ENCODE data around the gene HOXA1.

Gene HOXA1

GRCh38 chr7:27132214-27132613 is 36.4 kb upstream of the HOXA1 start:
- ChIA-PET CTCF (interaction anchor here (0.7 to 1.8 kb wide), 4 partner anchors 10 to 33 kb away, joined by 3 to 8 read pairs (median 4); partner anchors contain the start of gene HOXA5), POLR2A (ENCODE audit: low non-redundant PET) (no interaction called here)

GRCh38 chr7:27131390-27131819 is 35.6 kb upstream of the HOXA1 start:
- CTCF ChIA-PET = interaction anchor here (0.5 to 1.8 kb wide), 10 partner anchors 8 to 767 kb away, joined by 3 to 8 read pairs (median 4); partner anchors contain the start of gene HOXA5
- peak overlapping the region; percentile 90 for H3K27ac ChIP-seq
- POLR2A ChIA-PET (ENCODE audit: low non-redundant PET) = interaction anchor here (0.5 to 0.8 kb wide), 3 partner anchors 29 to 84 kb away, joined by 3 to 5 read pairs (median 3); no protein-coding TSS in a partner anchor
- no peak for DNase-seq (ENCODE audit: low spot score)
- no peak for TF ChIP-seq CTCF (conservative IDR thresholded peaks at IDR 0.05; ENCODE audit: low read depth)

More at GRCh38 chr7:27132214-27132613, 36.4 kb upstream of the HOXA1 start:
- DNase-seq (ENCODE audit: low spot score) = no peak
- no peak overlapping the region for H3K27ac ChIP-seq
- no peak for TF ChIP-seq CTCF (conservative IDR thresholded peaks at IDR 0.05; ENCODE audit: low read depth)

- ChIA-PET POLR2A (ENCODE audit: low non-redundant PET) (interaction anchor here (0.5 to 0.8 kb wide), 4 partner anchors 30 to 1471 kb away, joined by 3 to 5 read pairs (median 3); no protein-coding TSS in a partner anchor), CTCF (interaction anchor here (0.6 to 1.8 kb wide), 13 partner anchors 8 to 1955 kb away, joined by 3 to 8 read pairs (median 4); partner anchors contain the start of gene HOXA5)
- peak within 1 kb of the TSS; percentile 90 for H3K27ac ChIP-seq
- TF ChIP-seq CTCF (conservative IDR thresholded peaks at IDR 0.05; ENCODE audit: low read depth) = no peak
- peak; percentile 93 for DNase-seq (ENCODE audit: low spot score)
Observed at GRCh38 chr7:27130540-27131389, 35.0 kb upstream of the HOXA1 start, which contains the start of gene HOXA4. HOXA4 (minus strand) TSS chr7:27130757; CDS start chr7:27130733, 24 bp downstream.

GRCh38 chr7:27129729-27130539 is 34.1 kb upstream of the HOXA1 start:
- POLR2A ChIA-PET (ENCODE audit: low non-redundant PET) = interaction anchor here (0.6 kb wide), 1 partner anchor 1470 kb away, joined by 3 read pairs; no protein-coding TSS in a partner anchor
- TF ChIP-seq CTCF (conservative IDR thresholded peaks at IDR 0.05; ENCODE audit: low read depth) = peak; percentile 82
- no peak for DNase-seq (ENCODE audit: low spot score)
- H3K27ac ChIP-seq = peak overlapping the region; percentile 90
- CTCF ChIA-PET = interaction anchor here (0.6 to 1.8 kb wide), 5 partner anchors 12 to 778 kb away, joined by 3 to 8 read pairs (median 5); no protein-coding TSS in a partner anchor

GRCh38 chr7:27128776-27129728 is 33.3 kb upstream of the HOXA1 start:
- ChIA-PET POLR2A (ENCODE audit: low non-redundant PET) (no interaction called here), CTCF (interaction anchor here (0.6 to 0.7 kb wide), 2 partner anchors 103 to 777 kb away, joined by 4 to 6 read pairs; no protein-coding TSS in a partner anchor)
- no peak for TF ChIP-seq CTCF (conservative IDR thresholded peaks at IDR 0.05; ENCODE audit: low read depth)
- H3K27ac ChIP-seq = no peak overlapping the region
- no peak for DNase-seq (ENCODE audit: low spot score)

All from RWPE1 (cell line).